ENCODE measurements around the gene GNAO1.
A peak's percentile ranks its signal among the peaks of the same experiment; 100 is the strongest.

Gene GNAO1

DNA sequence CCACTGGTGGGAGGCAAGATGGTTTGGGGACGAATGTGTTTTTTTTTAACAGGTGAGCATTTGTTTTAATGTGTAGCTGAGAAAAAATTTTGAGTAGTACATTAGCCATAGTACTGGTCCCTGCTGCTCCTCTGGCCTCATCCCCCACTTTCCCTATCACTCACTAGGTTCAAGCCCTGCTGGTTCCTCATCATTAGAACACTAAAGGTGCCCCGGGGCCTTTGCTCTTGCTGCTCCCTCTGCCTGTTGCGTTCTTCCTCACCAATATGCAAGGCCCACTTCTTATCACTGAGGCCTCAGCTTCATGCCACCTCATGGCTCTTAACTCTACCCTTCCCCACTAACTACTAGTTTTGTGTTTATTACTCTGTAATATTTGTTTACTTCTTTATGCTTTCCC lies 74.5 kb downstream of the GNAO1 start:
- DNase-seq (ENCODE audit: low read depth in 2 of 2), result no peak

GRCh38 chr16:56266641-56267607 lies 75.6 kb downstream of the GNAO1 start:
- DNase-seq (ENCODE audit: low read depth in 2 of 2), result no peak

GRCh38 chr16:56267888-56268287 lies 76.6 kb downstream of the GNAO1 start:
- DNase-seq (ENCODE audit: low read depth in 2 of 2), result no peak

- no peak for DNase-seq (ENCODE audit: low read depth in 2 of 2)
Observed at GRCh38 chr16:56268799-56269198, 77.5 kb downstream of the GNAO1 start.

GRCh38 chr16:56269281-56269680 lies 78.0 kb downstream of the GNAO1 start:
- DNase-seq (ENCODE audit: low read depth in 2 of 2), result no peak

DNA sequence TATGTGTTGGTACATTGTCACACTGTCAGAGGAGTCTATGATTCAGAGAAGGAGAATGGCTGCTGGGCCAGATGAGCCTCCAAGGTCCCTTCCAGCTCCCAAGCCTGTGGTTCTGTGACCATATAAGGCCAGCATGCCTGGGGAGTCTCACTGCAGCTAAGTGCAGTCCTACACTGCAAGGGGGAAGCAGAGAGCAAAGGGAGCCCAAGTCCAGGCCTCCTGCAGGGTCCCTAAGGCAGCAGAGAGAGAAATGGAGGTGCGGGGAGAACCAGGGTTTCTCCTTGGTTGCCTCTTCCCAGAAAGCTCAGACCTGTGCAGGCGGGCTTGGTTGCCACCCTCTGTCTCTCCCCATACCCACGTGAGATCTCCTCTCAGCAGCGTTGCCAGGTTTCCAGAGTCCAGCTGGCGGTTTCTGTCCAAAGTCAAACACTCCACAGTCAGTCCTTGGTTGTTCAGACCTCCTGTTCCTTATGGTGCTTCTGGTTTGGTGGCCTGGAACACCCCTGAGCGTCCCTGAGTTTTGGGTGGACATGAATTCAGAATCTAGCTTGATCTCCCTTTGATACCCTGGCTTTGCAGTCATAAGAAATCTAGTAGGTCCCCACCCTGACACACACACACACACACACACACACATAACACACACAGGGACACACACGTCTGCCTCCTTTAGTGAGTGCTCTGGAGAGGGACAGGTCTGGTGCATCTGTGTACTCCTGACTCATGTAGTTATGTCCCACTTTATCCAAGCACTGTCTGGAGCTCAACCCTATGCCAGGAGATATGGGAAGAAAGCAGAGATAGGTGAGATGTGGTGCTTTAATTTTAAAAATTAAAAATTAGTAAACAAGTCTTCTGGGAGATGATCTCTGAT lies 78.8 kb downstream of the GNAO1 start:
- no peak for DNase-seq (ENCODE audit: low read depth in 2 of 2)

DNA sequence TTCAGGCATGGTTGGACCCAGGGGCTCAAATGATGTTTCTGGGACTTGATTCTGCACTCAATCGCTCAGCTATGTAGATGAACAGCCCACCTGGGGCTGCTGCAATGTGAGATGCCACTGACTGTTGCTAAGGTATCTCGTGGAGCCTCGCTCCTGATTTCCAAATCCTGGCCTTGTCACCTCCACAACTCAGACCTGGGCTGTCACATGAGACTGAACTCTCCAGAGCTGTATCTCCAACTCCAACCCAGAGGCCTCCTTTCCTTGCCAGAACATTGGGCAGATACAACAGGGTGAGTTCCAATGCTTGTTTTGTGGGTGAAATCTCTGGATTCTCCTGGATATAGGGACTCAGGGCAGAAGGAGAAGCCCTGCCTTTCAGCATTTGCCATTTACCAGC lies 79.5 kb downstream of the GNAO1 start:
- DNase-seq (ENCODE audit: low read depth in 2 of 2), result no peak

- DNase-seq (ENCODE audit: low read depth in 2 of 2), result no peak
Observed at GRCh38 chr16:56272583-56272894, 81.2 kb downstream of the GNAO1 start.

GRCh38 chr16:56273615-56274014 lies 82.3 kb downstream of the GNAO1 start:
- no peak for DNase-seq (ENCODE audit: low read depth in 2 of 2)

GRCh38 chr16:56274369-56274768 lies 83.1 kb downstream of the GNAO1 start:
- no peak for DNase-seq (ENCODE audit: low read depth in 2 of 2)

DNA sequence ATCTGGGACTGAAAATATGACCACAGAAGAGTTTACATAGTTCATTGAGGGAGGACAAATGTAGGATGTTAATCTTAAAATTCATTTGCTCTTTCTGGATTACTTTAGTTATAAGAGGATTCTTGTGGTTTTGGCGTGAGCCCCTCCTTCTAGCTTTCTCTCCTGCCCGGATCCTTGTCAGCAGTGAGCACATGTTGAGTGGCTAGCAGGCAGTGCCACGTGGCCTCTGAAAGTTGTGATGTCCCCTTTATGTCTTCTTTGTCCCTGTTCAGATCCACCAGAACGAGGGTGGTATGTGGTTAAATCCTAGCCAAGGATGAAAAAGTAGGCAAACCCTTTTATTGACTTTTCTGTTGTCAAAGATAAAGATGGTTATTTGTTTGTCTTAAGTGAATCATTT lies 83.8 kb downstream of the GNAO1 start:
- no peak for DNase-seq (ENCODE audit: low read depth in 2 of 2)

GRCh38 chr16:56275801-56276200 lies 84.5 kb downstream of the GNAO1 start:
- no peak for DNase-seq (ENCODE audit: low read depth in 2 of 2)

DNA sequence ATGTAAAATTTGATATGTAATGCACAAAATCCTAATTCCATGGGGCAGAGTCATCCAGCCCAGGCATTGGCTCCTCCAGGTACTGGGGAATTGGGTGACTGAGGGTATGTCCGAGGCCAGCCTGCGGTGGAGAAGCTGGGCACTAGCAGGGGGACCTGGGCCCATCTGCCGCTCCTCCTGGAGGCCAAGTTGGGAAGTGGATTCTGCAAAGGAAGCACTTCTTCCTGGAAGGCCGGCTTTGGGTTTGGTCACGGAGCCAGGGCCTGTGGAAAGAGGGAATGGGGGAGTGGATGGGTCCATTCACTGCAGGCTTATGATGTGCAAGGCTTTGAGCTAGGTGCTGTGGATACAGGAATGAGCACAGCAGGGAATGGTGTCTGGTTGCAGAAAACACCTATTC lies 85.8 kb downstream of the GNAO1 start:
- no peak for DNase-seq (ENCODE audit: low read depth in 2 of 2)

DNA sequence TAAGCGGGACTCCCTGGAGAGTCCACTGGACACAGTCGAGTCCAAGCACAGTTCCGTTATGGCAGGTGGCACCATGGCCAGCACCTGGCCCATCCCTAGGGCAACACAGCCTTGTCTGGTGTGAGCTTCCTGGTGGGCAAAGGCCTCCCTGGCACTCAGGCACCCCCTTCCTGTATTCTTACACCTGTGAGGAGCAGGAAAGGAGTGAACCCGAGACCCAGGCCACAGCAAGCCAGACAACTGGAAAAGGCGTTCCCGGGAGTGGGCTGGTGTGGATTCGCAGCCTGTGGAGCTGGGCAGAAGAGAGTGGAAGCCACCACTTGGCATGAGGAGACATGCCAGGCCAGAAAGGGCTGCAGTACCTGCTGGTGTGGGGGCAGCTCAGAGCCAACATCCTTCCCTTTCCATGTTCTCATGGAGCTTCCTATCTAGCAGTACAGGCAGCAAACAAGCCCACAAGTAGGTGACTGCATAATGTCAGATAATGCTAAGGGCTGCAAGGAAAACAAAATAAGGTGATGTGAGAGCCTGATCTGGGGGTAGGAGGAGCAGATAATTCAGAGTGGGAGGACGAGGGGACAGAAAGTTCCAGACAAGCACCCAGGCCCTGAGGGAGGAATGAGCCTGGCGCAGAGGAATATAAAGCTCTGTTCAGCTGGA lies 87.0 kb downstream of the GNAO1 start:
- DNase-seq (ENCODE audit: low read depth in 2 of 2), result no peak

GRCh38 chr16:56279132-56279531 lies 87.8 kb downstream of the GNAO1 start:
- DNase-seq (ENCODE audit: low read depth in 2 of 2), result peak; percentile 45 to 60

DNA sequence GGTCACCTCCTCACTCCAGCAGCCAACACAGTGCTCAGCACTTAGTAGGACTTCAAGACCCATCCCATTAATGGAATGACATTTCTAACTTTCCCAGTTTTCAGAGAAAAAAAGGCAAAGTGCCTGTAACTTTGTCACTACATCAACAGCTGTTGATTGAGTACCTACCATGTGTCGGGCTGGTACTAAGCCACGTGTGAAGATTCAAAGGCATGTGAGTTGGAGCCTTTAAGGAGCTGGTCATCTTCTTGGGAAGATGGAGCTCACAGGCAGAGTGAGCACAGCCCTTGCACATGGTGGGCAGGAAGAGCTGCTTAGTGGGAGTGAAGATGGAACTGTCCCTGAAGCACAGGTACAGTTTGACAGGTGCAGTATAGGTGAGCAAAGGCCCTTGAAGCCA lies 88.6 kb downstream of the GNAO1 start:
- no peak for DNase-seq (ENCODE audit: low read depth in 2 of 2)

GRCh38 chr16:56281249-56281805 lies 90.0 kb downstream of the GNAO1 start:
- DNase-seq (ENCODE audit: low read depth in 2 of 2), result no peak

- DNase-seq (ENCODE audit: low read depth in 2 of 2), result no peak
Observed at GRCh38 chr16:56282451-56282850, 91.2 kb downstream of the GNAO1 start.

DNA sequence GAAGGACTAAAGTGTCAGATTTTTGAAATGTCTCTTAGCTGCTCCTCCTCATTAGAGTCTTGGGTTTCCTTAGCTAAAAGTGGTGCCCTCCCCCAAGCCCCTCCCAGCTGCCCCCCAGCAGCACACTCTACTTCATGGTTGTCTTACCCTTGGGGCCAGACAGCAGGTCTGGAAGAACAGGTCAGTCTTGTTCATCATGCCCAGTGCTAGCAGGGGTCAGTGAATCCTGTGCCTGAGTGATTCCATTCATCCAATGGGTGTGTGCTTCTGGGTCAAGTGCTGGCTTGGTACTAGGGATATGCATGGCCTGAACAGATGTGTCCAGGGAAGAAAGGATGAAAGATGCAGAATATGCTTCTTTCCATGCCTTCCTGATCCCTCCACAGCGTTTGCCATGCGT lies 93.2 kb downstream of the GNAO1 start:
- no peak for DNase-seq (ENCODE audit: low read depth in 2 of 2)

- DNase-seq (ENCODE audit: low read depth in 2 of 2), result no peak
Observed at GRCh38 chr16:56286809-56287208, 95.5 kb downstream of the GNAO1 start.

DNA sequence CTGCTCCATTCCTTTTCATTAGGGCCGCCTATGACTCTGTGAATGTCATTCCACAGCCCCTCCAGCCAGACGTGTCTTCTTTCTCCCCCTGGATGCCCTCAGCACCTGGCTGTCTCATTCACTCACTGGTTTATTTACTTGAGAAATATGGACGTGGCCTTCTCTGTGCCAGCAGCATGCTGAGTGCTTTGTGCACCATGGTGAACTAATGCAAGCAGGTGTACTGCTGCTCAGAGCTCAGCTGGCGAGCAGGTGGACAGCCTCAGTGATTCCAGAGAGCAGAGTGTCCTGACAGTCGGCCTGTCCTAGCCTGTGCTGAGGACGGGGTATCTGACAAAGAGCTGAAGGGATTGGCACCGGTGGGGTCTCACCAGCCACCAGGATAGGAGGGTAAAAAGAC lies 96.7 kb downstream of the GNAO1 start:
- DNase-seq (ENCODE audit: low read depth in 2 of 2), result no peak

DNA sequence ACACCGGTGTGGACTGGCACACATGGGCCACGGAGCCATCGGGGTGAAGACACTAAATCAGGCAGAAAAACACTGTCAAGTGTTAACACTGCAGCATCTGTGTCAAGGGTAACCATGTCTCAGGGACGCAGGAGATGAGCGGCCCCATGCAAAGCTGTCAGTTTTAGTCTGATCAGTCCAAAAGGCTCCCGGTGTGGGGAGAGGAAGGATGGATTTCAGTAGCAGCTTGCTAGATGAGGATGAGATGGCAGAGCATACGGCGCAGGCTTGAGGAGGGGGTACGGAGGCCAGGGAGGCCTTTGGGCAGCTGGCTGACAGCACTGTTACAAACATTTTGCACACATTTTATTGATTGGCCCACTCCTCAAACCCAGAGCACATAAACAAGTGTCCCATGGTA lies 98.1 kb downstream of the GNAO1 start:
- no peak for DNase-seq (ENCODE audit: low read depth in 2 of 2)

Measured in stimulated activated CD8-positive, alpha-beta memory T cell treated with anti-CD3 and anti-CD28 coated beads, Interleukin-15, amount 100 ng/mL, for 48 hours (primary cell).